SK-N-MC (cell line): Measurements from ENCODE around the gene IL1RAPL1.

Experiments
- EZH2 ChIP-seq: fragments of 200-600 bp; sonication (generic); IDR thresholded peaks from one replicate; pipeline ENCODE4 v1.6.1; 2017; ENCODE audit warnings: antibody characterized with exemption
- POLR2AphosphoS5 ChIP-seq: IDR thresholded peaks from 2 replicates; pipeline ENCODE4 v1.6.1; 2012; ENCODE audit warnings: mild to moderate bottlenecking, low read depth, low read length, borderline replicate concordance

DNA sequence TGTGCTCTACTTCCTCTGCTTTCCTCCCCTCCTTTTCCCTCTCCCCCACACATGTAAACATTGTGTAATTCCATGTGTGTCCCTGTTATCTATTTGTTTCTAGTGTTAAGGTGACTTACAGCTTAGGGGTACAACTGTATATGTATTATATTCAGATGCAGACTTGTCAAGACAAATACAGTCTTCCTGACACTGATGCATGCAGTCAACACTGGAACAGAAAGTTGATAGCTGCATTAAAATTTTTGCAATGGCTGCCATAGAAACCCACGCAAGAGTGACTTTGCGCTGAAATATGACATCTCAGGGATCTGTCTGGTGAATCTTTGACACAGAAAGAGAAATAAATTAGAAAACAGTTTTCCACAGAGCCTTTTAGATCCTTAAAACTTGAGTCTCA lies 656.7 kb downstream of the IL1RAPL1 start:
- TF ChIP-seq EZH2: no peak
- no peak for TF ChIP-seq POLR2AphosphoS5
